Glutamatergic neuron (in vitro differentiated cells): ENCODE results near the gene ALDH18A1. TPM values are rescaled to one million over a fixed set of nuclear protein-coding genes. Genes with fewer than 3 reads are reported as not detected.

ENCODE experiments used
- DNase-seq: peaks from one replicate; pipeline ENCODE4 v3.0.0; 2022
- H3K27ac Mint-ChIP-seq: one replicate; pipeline ENCODE4 v1.8.0; 2020; ENCODE audit warnings: mild to moderate bottlenecking, mixed read lengths, inconsistent platforms; ENCODE audit not compliant: unreplicated experiment
- H3K27me3 Mint-ChIP-seq: one replicate; pipeline ENCODE4 v1.8.0; 2020; ENCODE audit warnings: mild to moderate bottlenecking, moderate library complexity, mixed read lengths, inconsistent platforms; ENCODE audit not compliant: unreplicated experiment
- H3K36me3 Mint-ChIP-seq: one replicate; pipeline ENCODE4 v1.8.0; 2020; ENCODE audit warnings: mild to moderate bottlenecking, mixed read lengths, inconsistent platforms; ENCODE audit not compliant: unreplicated experiment
- H3K4me1 Mint-ChIP-seq: one replicate; pipeline ENCODE4 v1.8.0; 2020; ENCODE audit warnings: mild to moderate bottlenecking, low read depth, mixed read lengths, inconsistent platforms; ENCODE audit not compliant: unreplicated experiment
- H3K4me3 Mint-ChIP-seq: one replicate; pipeline ENCODE4 v1.8.0; 2020; ENCODE audit warnings: mild to moderate bottlenecking, mixed read lengths, inconsistent platforms; ENCODE audit not compliant: unreplicated experiment
- H3K9me3 Mint-ChIP-seq: one replicate; pipeline ENCODE4 v1.8.0; 2020; ENCODE audit warnings: mild to moderate bottlenecking, moderate library complexity, mixed read lengths, inconsistent platforms; ENCODE audit not compliant: unreplicated experiment
- total RNA-seq: library from RNA; stranded (reverse); fragmentation: NEBNext Ultra II Directional; extraction: Animal tissue kit (Norgen Biotek cat#: 25700); gene quantifications from one replicate; pipeline ENCODE4 v1.2.1, GENCODE V29; 2021; ENCODE audit not compliant: unreplicated experiment
- TF ChIP-seq, protein P1 (sequence below): fragments of 200-600 bp; sonication (generic); IDR thresholded peaks from one replicate; pipeline ENCODE4 v1.5.0; 2021; ENCODE audit not compliant: partially characterized antibody, unreplicated experiment

The ALDH18A1 gene
- total RNA-seq, 1 donor from 2014 or later: 32.2 TPM

GRCh38 chr10:95565336-95565735 lies 91.2 kb downstream of the ALDH18A1 start:
- peaks cover 17% of the 10 kb centered on the region for H3K4me1 Mint-ChIP-seq
- TF ChIP-seq, protein P1, sequence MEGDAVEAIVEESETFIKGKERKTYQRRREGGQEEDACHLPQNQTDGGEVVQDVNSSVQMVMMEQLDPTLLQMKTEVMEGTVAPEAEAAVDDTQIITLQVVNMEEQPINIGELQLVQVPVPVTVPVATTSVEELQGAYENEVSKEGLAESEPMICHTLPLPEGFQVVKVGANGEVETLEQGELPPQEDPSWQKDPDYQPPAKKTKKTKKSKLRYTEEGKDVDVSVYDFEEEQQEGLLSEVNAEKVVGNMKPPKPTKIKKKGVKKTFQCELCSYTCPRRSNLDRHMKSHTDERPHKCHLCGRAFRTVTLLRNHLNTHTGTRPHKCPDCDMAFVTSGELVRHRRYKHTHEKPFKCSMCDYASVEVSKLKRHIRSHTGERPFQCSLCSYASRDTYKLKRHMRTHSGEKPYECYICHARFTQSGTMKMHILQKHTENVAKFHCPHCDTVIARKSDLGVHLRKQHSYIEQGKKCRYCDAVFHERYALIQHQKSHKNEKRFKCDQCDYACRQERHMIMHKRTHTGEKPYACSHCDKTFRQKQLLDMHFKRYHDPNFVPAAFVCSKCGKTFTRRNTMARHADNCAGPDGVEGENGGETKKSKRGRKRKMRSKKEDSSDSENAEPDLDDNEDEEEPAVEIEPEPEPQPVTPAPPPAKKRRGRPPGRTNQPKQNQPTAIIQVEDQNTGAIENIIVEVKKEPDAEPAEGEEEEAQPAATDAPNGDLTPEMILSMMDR: no peak
- H3K27me3 Mint-ChIP-seq: peaks cover 6% of the 10 kb centered on the region
- H3K9me3 Mint-ChIP-seq: peaks cover 9% of the 10 kb centered on the region
- no peak for DNase-seq
- no peaks in the 10 kb centered on the region for H3K36me3 Mint-ChIP-seq
- no peak overlapping the region for H3K27ac Mint-ChIP-seq
- H3K4me3 Mint-ChIP-seq: peak overlapping the region; percentile 12

GRCh38 chr10:95564291-95564690 lies 92.2 kb downstream of the ALDH18A1 start:
- Mint-ChIP-seq H3K4me3 (no peak overlapping the region), H3K9me3 (peaks cover 11% of the 10 kb centered on the region), H3K27me3 (peaks cover 12% of the 10 kb centered on the region), H3K36me3 (no peaks in the 10 kb centered on the region), H3K4me1 (peaks cover 20% of the 10 kb centered on the region), H3K27ac (no peak overlapping the region)
- TF ChIP-seq, protein P1: no peak
- DNase-seq: no peak

DNA sequence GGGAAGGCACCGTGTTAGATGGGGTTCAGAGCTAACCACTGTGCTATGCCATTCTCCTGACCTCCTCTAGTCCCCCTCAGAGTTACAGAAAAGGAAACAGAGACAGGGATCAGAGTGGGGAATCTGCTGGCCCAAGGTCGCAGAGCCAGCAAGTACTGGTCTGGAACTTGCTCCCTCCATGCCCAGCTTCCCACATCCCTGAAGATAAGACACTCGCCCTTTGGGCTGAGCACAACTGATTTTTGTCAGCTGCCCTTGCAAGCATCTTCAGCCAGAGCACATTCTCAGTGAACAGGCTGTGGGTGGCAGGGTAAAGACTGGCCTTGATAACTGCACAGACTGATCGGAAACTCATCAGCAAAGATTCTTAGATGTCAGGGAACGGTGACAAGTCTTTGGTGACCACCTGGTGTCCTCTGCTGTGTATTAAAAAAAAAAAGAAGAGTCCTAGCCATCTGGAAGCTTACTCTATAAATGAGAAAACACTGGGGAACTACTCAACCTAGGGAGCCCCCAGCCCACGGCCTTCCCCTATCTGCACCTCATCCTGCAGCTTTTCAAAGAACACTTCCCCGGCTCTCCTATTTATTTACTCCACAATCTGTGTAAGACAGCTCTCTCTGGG lies 94.1 kb downstream of the ALDH18A1 start:
- no peaks in the 10 kb centered on the region for H3K36me3 Mint-ChIP-seq
- TF ChIP-seq, protein P1: no peak
- peaks cover 13% of the 10 kb centered on the region for H3K9me3 Mint-ChIP-seq
- peak overlapping the region; percentile 84 for H3K4me3 Mint-ChIP-seq
- H3K4me1 Mint-ChIP-seq: peaks cover 35% of the 10 kb centered on the region
- H3K27ac Mint-ChIP-seq: peak overlapping the region; percentile 59
- H3K27me3 Mint-ChIP-seq: peaks cover 12% of the 10 kb centered on the region
- DNase-seq: no peak

- H3K27me3 Mint-ChIP-seq: peaks cover 13% of the 10 kb centered on the region
- peaks cover 39% of the 10 kb centered on the region for H3K4me1 Mint-ChIP-seq
- DNase-seq: no peak
- peaks cover 13% of the 10 kb centered on the region for H3K9me3 Mint-ChIP-seq
- H3K27ac Mint-ChIP-seq: peak overlapping the region; percentile 82
- TF ChIP-seq, protein P1: no peak
- H3K36me3 Mint-ChIP-seq: no peaks in the 10 kb centered on the region
- peak overlapping the region; percentile 84 for H3K4me3 Mint-ChIP-seq
Observed at GRCh38 chr10:95561864-95562177, 94.7 kb downstream of the ALDH18A1 start.

DNA sequence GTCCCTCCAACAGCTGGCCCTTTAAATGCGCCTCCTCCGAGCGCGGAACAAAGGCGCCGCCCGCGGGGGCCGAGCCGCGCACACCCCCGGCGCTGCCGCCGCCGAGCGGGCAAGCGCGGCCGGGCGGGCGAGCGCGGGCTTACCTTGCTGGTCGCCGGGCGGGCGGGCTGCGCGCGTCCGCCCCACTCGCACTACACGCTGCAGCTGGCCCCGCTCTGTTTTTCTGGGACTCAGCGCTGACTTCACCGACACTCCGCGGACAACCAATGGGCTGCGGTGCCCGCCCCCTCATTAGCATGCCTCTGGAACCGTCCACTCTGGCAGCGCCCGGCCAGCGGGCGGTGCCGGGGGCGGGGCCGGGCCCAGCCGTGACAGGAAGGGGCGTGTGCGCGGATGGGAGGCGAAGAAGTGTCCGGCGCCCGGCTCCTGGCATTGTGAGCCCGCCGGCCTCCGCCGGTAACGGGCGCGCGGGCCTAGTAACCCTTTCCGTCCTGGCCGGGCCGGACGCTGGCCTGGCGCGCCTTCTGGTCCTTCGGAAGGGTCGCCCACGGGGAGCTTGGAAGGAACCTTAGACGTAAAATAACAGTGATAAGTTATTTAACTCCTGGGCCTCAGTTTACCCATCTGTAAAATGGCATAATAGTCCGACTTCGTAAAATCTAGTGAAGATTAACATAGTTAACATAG lies 95.2 kb downstream of the ALDH18A1 start, which contains the start of gene SORBS1:
TSS of gene SORBS1 (minus strand) at position 195 of the 687 bp plus-strand sequence. CDS start 120,236 bp downstream, outside the sequence.
- Mint-ChIP-seq H3K27me3 (peaks cover 16% of the 10 kb centered on the region), H3K36me3 (no peaks in the 10 kb centered on the region), H3K4me1 (peaks cover 41% of the 10 kb centered on the region), H3K27ac (peak within 1 kb of the TSS; percentile 99), H3K9me3 (peaks cover 15% of the 10 kb centered on the region), H3K4me3 (peak within 1 kb of the TSS; percentile 95)
- TF ChIP-seq, protein P1: no peak
- DNase-seq: peak; percentile 95
